Measurements from ENCODE around the gene CFL1. TPM values are rescaled to one million over a fixed set of nuclear protein-coding genes. Genes with fewer than 3 reads are reported as not detected.
A peak's percentile ranks its signal among the peaks of the same experiment; 100 is the strongest.

Gene CFL1
- total and polyA plus RNA-seq, 2 experiments from 2014 or later: 1,393 to 2,124 TPM

DNA sequence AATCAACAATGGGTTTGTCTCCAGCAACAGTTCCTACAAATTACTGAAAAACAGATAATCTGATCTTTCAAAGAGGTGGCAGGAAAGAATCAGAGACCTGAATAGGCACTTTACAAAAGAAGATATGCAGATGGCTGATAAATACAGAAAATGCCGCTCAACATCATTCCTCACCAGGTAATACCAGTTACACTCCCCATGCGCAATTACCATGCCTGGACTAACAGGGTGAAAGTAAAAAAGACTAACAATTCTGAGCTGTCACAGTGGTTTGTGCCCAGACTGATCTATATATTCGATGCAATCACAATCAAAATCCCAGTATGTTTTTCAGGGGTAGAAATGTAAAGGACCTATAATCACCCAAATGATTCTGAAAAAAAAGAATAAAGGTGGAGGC is 14.2 kb downstream of the CFL1 start (continued):
- TF ChIP-seq, protein P1, sequence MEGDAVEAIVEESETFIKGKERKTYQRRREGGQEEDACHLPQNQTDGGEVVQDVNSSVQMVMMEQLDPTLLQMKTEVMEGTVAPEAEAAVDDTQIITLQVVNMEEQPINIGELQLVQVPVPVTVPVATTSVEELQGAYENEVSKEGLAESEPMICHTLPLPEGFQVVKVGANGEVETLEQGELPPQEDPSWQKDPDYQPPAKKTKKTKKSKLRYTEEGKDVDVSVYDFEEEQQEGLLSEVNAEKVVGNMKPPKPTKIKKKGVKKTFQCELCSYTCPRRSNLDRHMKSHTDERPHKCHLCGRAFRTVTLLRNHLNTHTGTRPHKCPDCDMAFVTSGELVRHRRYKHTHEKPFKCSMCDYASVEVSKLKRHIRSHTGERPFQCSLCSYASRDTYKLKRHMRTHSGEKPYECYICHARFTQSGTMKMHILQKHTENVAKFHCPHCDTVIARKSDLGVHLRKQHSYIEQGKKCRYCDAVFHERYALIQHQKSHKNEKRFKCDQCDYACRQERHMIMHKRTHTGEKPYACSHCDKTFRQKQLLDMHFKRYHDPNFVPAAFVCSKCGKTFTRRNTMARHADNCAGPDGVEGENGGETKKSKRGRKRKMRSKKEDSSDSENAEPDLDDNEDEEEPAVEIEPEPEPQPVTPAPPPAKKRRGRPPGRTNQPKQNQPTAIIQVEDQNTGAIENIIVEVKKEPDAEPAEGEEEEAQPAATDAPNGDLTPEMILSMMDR (conservative IDR thresholded peaks at IDR 0.05; ENCODE audit: low read depth in 2 of 2): no peak
- TF ChIP-seq POLR2AphosphoS5 (IDR thresholded peaks at IDR 0.05; ENCODE audit: low read depth) (no peak), ZNF331 (CRISPR knock-in tag; IDR thresholded peaks at IDR 0.05; ENCODE audit: low read depth) (no peak), EZH2 (IDR thresholded peaks at IDR 0.05; ENCODE audit: low read depth, unreplicated experiment) (no peak)
- TF ChIP-seq, protein P2, sequence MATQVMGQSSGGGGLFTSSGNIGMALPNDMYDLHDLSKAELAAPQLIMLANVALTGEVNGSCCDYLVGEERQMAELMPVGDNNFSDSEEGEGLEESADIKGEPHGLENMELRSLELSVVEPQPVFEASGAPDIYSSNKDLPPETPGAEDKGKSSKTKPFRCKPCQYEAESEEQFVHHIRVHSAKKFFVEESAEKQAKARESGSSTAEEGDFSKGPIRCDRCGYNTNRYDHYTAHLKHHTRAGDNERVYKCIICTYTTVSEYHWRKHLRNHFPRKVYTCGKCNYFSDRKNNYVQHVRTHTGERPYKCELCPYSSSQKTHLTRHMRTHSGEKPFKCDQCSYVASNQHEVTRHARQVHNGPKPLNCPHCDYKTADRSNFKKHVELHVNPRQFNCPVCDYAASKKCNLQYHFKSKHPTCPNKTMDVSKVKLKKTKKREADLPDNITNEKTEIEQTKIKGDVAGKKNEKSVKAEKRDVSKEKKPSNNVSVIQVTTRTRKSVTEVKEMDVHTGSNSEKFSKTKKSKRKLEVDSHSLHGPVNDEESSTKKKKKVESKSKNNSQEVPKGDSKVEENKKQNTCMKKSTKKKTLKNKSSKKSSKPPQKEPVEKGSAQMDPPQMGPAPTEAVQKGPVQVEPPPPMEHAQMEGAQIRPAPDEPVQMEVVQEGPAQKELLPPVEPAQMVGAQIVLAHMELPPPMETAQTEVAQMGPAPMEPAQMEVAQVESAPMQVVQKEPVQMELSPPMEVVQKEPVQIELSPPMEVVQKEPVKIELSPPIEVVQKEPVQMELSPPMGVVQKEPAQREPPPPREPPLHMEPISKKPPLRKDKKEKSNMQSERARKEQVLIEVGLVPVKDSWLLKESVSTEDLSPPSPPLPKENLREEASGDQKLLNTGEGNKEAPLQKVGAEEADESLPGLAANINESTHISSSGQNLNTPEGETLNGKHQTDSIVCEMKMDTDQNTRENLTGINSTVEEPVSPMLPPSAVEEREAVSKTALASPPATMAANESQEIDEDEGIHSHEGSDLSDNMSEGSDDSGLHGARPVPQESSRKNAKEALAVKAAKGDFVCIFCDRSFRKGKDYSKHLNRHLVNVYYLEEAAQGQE (IDR thresholded peaks at IDR 0.05; ENCODE audit: unreplicated experiment): no peak

- no peak overlapping the region for H3K4me3 ChIP-seq
- H3K79me2 ChIP-seq (replicated peaks; ENCODE audit: insufficient read depth): no peaks in the 10 kb centered on the region
- no peaks in the 10 kb centered on the region for H3K36me3 Mint-ChIP-seq (ENCODE audit: low read depth)
- no peaks in the 10 kb centered on the region for H3K9me3 Mint-ChIP-seq
- no peaks in the 10 kb centered on the region; the same call in 1 of the 2 replicates for H3F3A ChIP-seq (replicated peaks; ENCODE audit: low read depth)
- H4K20me1 ChIP-seq (replicated peaks; ENCODE audit: insufficient read depth): no peaks in the 10 kb centered on the region; the same call in 1 of the 2 replicates
- DNase-seq (ENCODE audit: low spot score): no peak
- no peak overlapping the region for H3K4me2 ChIP-seq
- H3K4me1 Mint-ChIP-seq: no peaks in the 10 kb centered on the region
- H3K4me1 ChIP-seq (ENCODE audit: insufficient read depth): no peaks in the 10 kb centered on the region
- H3K27ac Mint-ChIP-seq: no peak overlapping the region
- no peak overlapping the region for H2AFZ ChIP-seq
- H3K27me3 Mint-ChIP-seq (ENCODE audit: insufficient read depth, low read depth, poor library complexity): peaks cover 3% of the 10 kb centered on the region
- H3K9me2 ChIP-seq (ENCODE audit: insufficient read depth): no peaks in the 10 kb centered on the region
- no peaks in the 10 kb centered on the region for H3K27me3 ChIP-seq (ENCODE audit: insufficient read depth)
- H3K4me3 Mint-ChIP-seq: no peak overlapping the region
- no peaks in the 10 kb centered on the region for H3K36me3 ChIP-seq (ENCODE audit: insufficient read depth)
- no peak for ATAC-seq
- no peak overlapping the region for H3K27ac ChIP-seq (ENCODE audit: low read depth)
- no peak for TF ChIP-seq CREB1 (CRISPR knock-in tag; IDR thresholded peaks at IDR 0.05; ENCODE audit: low read depth)
Measured at GRCh38 chr11:65842144-65842543, 15.8 kb downstream of the CFL1 start.

- no peaks in the 10 kb centered on the region for H3K36me3 ChIP-seq (ENCODE audit: insufficient read depth)
- H3K27ac Mint-ChIP-seq: no peak overlapping the region
- peaks cover 11% of the 10 kb centered on the region for H3K4me1 Mint-ChIP-seq
- H3K4me3 ChIP-seq: peak overlapping the region; percentile 76
- no peak for ATAC-seq
- H4K20me1 ChIP-seq (replicated peaks; ENCODE audit: insufficient read depth): no peaks in the 10 kb centered on the region
- no peak overlapping the region for H3K27ac ChIP-seq (ENCODE audit: low read depth)
- peaks cover 6% of the 10 kb centered on the region; the same call in 1 of the 2 replicates for H3K9me2 ChIP-seq (ENCODE audit: insufficient read depth)
- H3K4me3 Mint-ChIP-seq: no peak overlapping the region
- DNase-seq (ENCODE audit: low spot score): no peak
- no peaks in the 10 kb centered on the region for H3K36me3 Mint-ChIP-seq (ENCODE audit: low read depth)
- H3K27me3 ChIP-seq (ENCODE audit: insufficient read depth): peaks cover 10% of the 10 kb centered on the region
- H3K4me1 ChIP-seq (ENCODE audit: insufficient read depth): peaks cover 5% of the 10 kb centered on the region; the same call in 1 of the 2 replicates
- H3K27me3 Mint-ChIP-seq (ENCODE audit: insufficient read depth, low read depth, poor library complexity): peaks cover 18% of the 10 kb centered on the region
- 0 out of 2 replicates have a peak, but pooled peaks cover 3% of the 10 kb centered on the region for H3F3A ChIP-seq (replicated peaks; ENCODE audit: low read depth)
- H3K79me2 ChIP-seq (replicated peaks; ENCODE audit: insufficient read depth): 0 out of 2 replicates have a peak, but pooled peaks cover 4% of the 10 kb centered on the region
- H3K4me2 ChIP-seq: peak overlapping the region; percentile 96
- H2AFZ ChIP-seq: peak overlapping the region; percentile 97
- H3K9me3 Mint-ChIP-seq: no peaks in the 10 kb centered on the region
- TF ChIP-seq ZNF462 (CRISPR knock-in tag; IDR thresholded peaks at IDR 0.05): no peak
Measured at GRCh38 chr11:65834202-65834601, 23.8 kb downstream of the CFL1 start.

Data from GM23338 (cell line).